GM21723 (cell line): ENCODE results near the gene RPL10.

Experiments
- ATAC-seq: cut with Tn5 transposase; IDR thresholded peaks from one replicate; pipeline ENCODE4 v1.9.1; 2021; ENCODE audit warnings: mild to moderate bottlenecking, moderate library complexity; ENCODE audit not compliant: unreplicated experiment

RPL10 gene

DNA sequence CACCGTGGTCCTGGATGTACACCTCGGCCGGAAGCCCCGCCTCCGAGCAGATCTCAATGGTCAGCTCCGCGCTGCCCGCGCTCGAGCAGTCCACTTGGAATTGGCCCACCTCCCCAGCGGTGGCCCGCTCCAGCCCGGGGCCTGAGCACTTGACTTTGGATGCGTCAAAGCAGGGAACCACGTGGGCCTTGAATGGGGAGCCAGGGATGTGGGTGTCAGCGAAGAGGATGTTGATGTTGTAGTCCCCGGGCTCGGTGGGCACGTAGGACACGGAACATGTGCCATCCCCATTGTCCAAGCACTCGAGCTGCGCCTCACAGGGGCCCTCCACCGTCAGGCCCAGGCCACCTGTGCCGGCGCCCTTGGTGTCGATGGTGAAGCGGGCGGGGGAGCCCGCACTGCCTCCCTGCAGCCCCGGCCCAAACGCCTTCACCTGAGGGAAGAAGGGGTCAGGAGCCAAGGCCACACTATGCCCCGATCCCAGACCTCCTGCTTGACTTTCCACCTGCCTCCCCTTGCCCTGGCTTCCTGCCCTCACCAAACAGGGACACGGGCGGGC is 37.9 kb upstream of the RPL10 start:
- no peak for ATAC-seq

DNA sequence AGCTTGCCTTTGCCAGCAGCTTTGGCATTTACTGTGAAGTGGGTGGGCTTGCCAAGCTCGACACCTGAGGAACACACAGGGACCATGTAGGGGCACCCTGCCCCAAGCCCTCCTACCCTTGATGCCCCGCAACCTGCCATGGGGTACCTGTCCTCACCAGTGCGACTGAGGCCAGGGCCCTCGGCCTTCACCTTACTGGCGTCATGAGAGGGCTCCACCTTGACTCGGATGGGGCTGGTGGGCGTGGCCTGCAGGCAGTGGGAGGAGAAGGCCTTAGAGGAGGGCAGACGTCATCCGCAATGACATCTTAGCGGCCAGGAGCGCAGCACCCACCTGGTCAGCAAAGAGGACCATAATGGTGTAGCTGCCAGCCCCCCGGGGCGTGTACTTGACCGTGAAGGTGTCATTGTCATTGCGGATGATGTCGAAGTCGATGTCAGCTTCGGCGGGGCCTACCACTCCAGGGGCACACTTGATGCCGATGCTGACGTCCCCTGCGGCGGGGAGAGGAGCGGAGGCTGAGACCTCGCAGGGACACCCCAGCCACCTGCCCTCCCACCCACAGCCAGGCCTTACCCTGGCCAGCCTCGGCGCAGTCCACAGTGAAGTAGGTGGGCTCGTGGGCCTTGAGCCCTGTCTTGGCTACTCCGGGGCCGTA is 36.0 kb upstream of the RPL10 start:
- ATAC-seq, result no peak

DNA sequence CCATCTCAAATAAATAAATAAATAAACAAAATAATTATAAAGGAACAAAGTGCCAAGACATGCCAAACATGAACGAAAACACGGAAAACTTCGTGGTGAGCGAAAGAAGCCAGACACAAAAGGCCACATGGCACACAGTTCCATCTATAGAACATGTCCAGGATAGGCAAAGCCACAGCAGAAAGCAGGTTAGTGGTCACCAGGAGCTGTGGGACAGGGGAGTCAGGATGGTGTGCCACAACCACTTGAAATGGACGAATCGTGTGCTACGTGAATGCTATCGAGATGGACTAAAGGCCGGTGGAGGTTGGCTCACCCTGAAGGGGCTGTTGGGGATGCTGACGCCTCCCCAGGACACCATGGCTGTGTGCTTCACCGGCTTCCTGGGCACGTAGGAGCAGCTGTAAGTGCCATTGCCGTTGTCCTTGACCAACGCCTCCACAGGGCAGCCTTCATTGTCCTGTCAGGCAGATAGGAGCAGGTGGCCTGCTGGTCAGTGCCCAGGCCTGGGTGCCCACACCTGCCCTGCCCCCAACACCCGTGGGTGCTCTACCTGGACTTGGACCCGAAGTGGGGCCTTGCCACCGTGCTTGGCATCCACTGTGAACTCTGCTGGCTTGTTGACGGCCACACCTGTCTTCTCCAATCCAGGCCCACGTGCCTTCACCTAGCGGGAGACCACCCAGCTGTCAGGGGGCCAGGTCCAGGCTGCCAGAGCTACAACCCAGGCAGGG is 34.3 kb upstream of the RPL10 start:
- ATAC-seq, result no peak

DNA sequence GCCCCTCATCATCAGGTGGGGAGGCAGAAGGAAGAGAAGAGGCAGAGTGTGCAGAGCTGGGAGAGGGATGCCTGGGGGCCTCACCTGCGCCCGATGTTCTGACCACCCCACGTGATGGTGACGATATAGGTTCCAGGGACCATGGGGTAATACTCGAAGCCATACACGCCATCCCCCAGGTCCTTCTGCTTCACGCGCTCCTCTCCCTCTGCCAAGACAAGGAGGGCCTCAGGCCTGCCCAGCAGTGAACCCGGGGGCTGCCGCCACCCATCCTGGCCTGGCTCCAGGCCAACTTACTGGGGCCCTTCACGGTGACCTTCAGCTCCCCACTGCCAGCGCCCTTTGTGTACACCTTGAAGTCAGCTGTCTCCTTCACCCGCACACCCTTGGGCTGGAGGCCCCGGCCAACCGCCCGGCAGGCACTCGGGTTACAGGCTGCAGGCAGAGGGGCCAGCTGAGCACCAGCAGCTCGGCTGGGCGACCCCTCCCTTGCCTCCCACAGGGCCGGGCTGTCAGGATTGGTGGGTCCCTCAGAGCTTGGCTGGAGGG is 33.1 kb upstream of the RPL10 start:
- ATAC-seq, result no peak

DNA sequence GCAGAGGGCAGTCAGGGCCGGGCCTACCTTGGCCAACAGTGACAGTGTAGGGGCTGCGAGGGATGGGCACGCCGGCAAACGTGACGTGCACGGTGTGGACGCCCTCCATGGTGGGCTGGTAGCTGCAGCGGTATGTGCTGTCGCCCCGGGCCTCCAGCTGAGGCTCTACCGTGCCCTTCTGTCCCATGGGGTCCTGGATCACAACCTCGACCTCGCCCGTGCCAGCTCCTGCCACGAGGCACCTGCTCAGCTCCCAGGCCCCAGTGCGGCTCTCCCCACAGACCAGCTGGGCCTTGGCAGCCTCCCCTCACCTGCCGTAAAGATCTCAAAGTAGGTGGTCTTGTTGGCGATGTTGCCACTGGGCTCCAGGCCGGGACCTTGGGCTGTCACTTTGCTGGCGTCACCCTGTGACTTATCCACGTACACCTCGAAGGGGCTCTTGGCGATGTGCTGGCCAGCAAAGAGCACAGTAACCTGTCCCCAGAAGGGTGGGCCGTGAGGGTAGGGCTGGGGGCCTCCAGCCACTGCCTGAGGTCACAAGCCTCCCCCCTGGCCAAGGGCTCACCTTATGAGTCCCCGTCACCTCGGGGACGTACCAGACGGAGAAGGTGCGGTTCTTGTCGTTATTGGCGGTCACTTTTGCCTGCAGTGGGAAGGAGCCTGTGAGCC is 32.0 kb upstream of the RPL10 start:
- ATAC-seq, result no peak

DNA sequence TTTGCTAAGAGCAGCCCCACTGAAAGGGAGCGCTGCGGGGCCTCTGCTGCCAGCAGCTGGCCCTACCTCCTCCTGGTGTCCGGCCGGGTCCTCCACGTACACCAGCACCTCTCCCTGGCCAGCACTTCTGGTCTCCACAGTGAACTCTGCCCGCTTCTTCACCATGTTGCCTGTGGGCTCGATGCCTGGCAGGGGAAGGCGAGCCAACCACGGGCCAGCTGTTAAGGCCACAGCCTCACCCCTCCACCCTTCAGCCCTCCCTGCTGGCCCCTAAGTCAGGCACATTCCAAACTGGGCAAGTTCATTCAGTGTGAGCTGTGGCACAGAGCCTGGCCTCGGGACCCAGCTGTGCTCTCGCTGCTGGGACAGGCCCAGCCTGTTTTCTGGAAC is 31.5 kb upstream of the RPL10 start:
- ATAC-seq, result no peak

DNA sequence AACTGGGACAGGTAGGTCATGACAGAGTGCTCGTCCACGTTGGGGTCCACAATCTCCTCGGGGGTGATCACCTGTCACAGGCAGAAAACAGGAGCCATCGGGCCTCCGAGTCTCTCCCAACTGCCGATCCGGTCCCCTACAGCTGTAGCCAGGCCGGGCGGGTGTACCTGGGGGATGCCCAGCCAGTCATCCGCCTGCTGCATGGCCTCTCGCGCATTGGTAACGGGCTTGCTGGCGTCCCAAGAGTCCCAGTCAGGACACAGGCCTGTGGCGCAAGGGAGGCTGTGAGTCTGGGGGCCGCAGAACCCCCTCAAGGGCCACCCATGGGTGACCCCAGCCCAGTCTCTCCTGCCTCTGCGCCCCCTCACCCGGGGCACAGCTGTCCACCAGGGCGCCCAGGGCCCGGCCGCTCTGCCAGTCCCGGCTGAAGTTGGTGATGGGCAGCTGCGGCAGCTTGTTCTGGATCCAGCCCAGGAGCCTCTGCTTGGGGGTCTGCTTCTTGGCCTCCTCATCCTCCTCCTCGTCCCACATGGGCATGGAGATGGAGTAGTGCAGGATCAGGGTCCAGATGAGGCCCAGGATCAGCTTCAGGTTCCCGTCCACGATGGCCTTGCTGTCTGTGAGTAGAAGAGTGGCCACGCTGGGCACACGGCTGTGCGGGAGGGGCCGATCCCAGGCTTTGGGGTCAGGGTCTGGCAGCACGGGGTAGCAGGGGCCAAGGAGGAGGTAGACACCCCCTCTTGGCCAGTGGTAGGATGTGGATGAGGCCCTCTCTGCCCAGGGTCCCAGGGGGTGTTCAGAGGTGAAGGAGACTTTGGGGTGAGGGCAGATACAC is 30.5 kb upstream of the RPL10 start:
- ATAC-seq, result no peak

DNA sequence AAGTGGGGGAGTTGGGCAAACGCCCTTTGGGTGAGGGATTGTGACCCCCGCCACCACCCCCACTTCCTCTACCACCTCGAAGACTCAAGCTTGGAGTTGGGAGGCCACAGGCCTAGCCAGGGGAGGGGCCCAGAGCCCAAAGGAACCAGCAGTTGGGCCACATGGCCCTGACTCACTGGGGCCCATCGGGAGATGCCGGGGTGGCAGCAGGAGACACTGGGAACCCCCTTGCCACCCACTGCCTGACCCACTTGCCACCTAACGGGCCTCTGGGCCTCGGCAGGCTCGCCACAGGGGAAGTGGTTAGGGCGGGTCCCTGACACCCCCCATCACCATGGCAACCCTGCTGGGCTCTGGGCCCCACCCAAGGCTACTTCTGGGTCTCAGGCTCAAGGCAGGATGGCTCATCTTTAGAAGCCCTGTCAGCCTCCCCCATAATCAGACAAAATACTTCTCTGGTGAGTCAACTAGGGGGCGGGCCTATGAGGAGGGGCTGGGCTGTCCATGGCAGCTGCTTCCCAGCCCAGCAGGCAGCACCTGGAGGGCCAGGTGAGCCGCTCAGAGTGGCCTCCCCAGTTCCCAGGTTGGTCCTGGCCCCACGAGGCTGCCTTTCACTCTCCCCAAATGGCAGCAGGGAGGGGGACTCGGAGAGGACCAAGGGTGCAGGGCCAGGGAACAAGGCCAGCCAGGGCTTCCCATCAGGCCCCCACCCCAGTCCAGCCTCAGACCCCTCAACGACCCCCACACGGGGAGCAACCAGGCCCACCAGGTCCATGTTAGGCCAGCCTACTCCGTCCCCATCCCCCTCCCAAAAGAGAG is 29.3 kb upstream of the RPL10 start:
- ATAC-seq, result peak; percentile 26

DNA sequence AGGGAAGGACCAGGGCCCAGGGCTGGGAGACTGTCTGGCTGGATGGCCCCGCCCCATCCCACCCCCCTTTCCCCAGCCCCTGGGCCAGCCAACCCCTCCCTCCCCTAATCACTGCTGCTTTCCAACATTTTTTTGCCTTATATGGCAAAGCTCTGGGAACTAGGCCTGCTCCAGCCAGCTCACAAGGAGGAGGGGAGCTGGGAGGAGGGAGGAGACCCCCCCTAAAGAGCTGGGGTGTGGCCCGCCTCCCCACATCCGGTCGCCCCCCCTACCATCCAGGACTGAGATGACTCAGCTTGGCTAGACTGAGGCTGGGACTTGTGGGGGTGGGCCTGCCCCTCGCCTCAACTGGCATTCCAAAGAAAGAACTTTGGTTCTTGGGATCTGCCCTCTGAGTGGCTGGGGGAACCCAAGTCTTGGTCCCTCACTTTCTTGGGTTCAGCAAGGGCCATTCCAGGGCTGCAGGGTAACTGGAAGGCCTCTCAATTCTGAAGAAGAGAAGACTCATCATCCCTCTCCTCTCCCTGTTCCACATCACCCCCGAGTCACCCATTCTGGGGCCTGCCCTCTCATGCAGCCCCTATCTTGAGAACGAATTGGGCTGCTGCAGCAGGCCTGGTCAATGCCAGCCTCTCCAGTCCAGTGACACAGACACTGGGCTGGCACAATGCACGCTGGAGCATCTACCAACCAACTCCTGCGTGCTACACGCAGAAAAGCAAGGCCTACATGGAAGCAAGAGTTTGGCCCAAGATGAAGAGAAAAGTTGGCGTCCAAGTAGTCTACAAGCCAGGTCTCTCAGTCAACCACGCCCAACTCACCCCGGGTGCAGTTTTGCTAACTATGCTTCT is 28.5 kb upstream of the RPL10 start:
- no peak for ATAC-seq

DNA sequence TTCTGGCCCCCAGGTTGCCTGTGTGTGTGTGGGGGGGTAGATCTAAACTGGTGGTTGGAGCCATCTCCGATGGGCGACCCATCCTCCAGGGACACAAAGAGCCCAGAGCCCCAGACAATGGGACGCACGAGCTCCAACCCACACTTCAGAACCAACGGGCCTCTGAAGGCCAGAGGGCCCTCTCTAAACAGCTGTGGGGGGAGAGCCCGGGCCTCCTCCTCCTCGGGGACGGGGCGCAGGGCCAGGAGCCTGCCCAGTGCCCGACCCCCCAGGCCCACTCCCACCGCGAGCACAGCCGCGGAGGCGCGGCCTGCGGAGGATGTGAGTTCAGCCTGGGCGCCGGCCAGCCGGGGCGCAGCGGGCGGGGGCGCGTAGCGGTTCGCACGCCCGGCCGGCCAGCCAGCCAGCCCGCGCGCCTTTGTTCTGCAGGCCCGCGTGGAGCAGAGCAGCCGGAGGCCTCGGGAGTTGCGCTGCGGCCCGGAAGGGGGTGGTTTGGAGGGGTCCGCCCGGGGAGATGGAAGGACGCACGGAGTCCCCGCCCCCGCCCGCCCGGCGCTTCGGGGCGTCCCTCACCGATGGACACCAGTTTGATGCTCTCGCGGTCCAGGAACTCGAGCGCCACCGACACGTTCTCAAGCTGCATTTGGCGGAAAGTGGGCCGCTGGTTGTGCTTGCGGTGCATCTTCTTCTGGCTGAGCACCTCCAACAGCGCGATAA is 27.7 kb upstream of the RPL10 start:
- ATAC-seq, result no peak

DNA sequence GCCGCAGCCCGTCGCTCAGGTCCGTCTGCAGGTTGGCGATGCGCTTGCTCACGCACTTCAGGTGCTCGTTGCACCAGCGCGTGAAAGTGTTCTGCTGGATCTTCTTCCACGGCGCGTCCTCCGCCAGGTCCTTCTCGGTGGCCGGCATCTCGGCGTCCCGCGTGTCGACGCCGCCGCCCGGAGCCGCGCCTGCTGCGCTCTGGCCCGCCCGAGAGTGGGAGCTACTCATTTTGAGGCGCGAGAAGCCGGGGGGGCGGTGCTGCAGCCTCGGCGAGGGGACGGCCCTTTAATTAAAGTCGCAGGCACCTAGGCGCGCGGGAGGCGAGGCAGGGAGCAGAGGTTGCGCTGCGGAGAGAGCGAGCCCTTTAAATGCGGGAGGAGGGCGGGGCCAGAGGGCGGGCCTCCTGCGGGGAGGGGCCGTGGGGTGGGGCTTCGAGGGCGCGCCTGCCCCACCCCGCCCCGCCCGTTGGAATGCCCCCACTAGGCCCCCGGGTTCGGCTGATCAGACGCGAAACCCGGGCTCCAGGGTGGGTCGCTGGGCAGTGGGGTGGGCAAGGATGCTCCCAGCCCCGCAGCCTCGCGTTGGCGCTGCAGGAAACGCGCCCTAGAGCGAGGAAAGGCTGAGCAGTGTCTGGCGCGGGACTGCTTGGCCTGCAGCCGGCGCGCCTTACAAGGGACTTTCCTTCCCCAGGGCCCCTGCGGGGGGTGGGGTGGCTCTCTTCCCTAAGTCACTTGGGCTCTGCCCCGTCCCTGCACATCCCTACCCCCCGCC is 27.0 kb upstream of the RPL10 start:
- peak; percentile 61 for ATAC-seq

DNA sequence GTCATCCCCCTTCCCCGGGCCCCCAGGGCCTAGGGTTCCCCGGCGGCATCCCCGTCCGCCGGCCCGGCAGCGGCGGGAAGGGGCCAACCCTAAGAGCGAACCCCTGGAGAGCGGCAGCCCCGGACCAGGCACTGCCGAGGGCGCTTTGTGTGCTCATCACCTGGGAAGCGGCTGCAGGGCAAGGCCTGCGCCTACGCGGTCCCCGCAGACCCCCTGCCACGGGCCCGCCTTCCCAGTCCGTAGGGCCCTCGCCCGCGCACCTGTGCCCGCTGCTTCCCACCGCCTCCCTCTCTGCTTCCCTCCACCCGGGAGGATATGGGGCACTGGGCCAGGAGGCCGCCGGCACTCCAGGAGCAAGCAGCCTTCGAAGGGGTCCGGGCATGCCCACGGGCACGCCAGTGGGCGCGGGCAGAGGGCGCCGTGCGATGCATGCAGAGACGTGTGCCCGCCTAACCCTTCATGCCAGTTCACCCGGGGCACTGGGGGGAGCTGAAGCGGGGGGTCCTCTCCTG is 26.3 kb upstream of the RPL10 start:
- no peak for ATAC-seq

DNA sequence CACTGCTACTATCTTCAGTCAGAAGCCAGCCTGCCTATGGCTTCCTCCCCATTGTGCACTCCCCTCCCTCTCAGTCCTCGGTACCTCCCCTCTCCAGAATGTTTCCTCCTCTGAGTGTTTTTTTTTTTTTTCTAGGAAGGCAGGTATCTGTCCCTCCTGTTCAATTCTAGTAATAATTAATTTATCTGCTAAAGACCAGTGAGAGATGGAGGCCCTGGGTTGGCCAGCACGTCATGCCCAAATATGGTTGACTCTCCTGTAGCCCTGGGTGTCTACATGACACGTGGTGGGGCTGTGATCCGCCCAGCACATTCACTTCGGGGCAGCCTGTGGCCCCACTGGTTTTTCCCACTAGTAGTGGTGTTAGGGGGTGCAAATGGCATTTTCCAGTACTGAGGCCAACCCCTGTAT is 25.6 kb upstream of the RPL10 start:
- ATAC-seq, result no peak

DNA sequence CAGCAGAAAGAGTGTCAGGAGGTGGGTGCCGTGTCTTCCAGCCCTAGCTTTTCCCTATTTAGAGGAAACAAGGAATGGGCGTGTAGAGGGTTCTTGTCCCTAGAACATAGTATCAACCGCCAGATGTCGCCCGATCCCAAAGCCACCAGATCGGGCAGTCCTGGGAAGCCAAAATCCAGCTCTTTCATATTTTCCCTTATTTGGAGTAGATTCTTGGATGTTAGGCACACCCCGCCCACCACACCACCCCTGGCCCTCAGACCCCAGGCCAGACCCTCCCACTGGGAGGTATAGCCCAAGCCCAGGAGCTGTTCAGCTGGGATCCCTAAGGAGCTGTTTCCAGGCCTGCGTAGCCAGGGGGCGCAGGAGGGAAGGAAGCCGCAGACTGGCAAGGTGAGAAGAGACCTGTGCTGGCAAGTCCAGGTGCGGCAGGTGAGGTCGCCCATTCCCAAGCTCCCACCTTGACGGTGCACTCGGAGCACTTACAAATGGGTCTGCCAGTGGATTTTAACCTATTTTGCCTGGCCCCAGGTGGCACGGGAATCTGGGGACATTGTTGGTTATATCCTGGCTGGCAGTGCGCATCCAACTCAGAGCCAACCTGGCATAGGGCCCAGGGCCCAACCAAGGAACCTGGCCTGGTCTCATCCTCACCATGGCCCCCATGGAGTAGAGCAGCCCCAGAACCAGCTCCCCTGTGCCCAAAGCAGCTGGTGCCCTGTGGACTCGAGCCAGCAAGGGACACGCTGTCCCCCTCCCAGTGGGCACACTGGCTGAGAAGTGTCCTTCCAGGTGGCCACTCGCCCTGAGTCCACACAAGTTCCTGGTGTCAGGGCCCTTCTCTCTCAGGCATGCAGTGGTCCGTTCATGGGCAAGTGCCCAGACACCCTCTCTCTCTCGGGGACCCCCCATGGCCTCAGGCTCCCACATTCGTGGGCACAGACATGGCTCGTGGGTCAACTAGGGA is 24.6 kb upstream of the RPL10 start:
- no peak for ATAC-seq

DNA sequence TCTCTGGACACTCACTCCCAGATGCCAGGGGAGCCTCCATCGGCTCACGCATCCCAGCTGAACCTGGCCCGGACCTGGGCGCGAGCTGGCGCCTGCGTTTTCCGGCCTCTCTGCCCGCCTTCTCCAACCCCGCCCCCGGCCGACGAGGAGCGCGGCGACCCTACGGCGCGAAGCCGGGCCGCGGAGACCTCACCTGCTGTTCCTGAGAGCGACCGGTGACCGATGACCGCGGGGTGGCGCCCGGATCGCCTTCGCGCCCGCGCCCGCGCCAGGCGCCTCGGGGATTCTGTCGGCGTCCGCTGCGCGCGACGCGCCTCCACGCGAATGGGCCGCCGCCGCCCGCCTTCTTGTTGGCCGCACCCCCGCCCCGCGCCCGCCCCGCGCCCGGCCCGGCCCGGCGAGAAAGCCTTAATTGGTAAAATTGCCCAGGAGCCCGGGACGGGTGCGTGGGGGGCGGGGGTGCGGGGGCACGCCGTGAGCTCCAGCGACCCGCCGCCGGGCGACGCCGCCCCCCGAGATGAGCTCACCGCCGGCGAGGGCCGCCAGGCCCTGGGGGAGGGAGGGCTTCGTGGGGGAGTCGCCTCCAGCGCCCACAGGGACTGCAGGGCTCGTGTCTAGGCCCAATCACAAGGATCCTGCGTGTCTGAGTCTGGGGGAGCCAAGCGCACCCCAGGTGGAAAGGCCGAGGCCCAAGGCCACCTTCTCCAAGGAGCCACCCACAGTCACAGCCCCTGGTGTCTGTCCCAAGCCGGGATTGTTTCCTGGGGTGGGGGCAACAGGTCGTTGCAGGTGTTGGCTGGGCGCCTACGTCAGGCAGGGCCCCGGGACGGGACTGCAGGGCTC is 23.6 kb upstream of the RPL10 start, which contains the start of gene FLNA:
FLNA (minus strand) TSS at position 322 of the 843 bp plus-strand sequence. CDS start 3,389 bp downstream, outside the sequence.
- no peak for ATAC-seq
